NCI-H146 (cell line): ENCODE results near the gene VTA1.

Experiments used
- DNase-seq: peaks from one replicate; lab custom pipeline; 2025; lab: John Stamatoyannopoulos, UW

Gene VTA1

GRCh38 chr6:142271476-142271875 lies 124.4 kb downstream of the VTA1 start:
- no peak for DNase-seq
